NB4 (cell line): ENCODE data around the gene CCDC88B.

ENCODE experiments used
- DNase-seq: peaks from one replicate; pipeline ENCODE4 v3.0.0; 2010; ENCODE audit warnings: low read depth
- H3K4me3 ChIP-seq: one replicate; pipeline ENCODE4 v1.5.1; 2011; ENCODE audit warnings: mild to moderate bottlenecking, low read depth, low read length, moderate library complexity
- CTCF ChIP-seq: IDR thresholded peaks from one replicate; pipeline ENCODE4 v1.5.1; 2012; ENCODE audit warnings: low read depth, low read length
- MAX ChIP-seq: IDR thresholded peaks from 2 replicates; pipeline ENCODE4 v1.6.1; 2011; ENCODE audit warnings: low read depth, low read length
- MYC ChIP-seq: IDR thresholded peaks from 2 replicates; pipeline ENCODE4 v1.6.1; 2011; ENCODE audit warnings: low read depth, low read length
- POLR2A ChIP-seq: IDR thresholded peaks from 2 replicates; pipeline ENCODE4 v1.6.1; 2011; ENCODE audit warnings: mild to moderate bottlenecking; ENCODE audit not compliant: insufficient read length; ENCODE audit errors: extremely low read depth

Gene CCDC88B

GRCh38 chr11:64353715-64354506 is 13.9 kb downstream of the CCDC88B start:
- no peak for TF ChIP-seq MYC
- no peak overlapping the region for H3K4me3 ChIP-seq
- no peak for DNase-seq

GRCh38 chr11:64355078-64355940 is 15.3 kb downstream of the CCDC88B start:
- H3K4me3 ChIP-seq, result no peak overlapping the region
- TF ChIP-seq MAX (no peak), POLR2A (no peak), MYC (peak; percentile 77; the same call in 1 of the 2 replicates), CTCF (peak; percentile 89)
- peak; percentile 97 for DNase-seq

- TF ChIP-seq MYC (no peak), CTCF (peak; percentile 77)
- no peak overlapping the region for H3K4me3 ChIP-seq
- peak; percentile 80 for DNase-seq
Observed at GRCh38 chr11:64356498-64357411, 16.8 kb downstream of the CCDC88B start.

GRCh38 chr11:64357446-64357845 is 17.4 kb downstream of the CCDC88B start:
- TF ChIP-seq CTCF (no peak), POLR2A (no peak), MYC (no peak), MAX (no peak)
- no peak overlapping the region for H3K4me3 ChIP-seq
- DNase-seq, result no peak

- no peak overlapping the region for H3K4me3 ChIP-seq
- peak; percentile 63 for DNase-seq
Observed at GRCh38 chr11:64357904-64358535, 18.0 kb downstream of the CCDC88B start.

GRCh38 chr11:64358536-64358906 is 18.5 kb downstream of the CCDC88B start:
- TF ChIP-seq POLR2A (no peak), CTCF (no peak), MAX (no peak), MYC (no peak)
- H3K4me3 ChIP-seq, result peak overlapping the region; percentile 49
- DNase-seq, result no peak

More at GRCh38 chr11:64357904-64358535, 18.0 kb downstream of the CCDC88B start:
- TF ChIP-seq POLR2A (no peak), MAX (peak; percentile 34; the same call in 1 of the 2 replicates)
